B cell (primary cell): ENCODE measurements around the gene LIPN. TPM values are rescaled to one million over a fixed set of nuclear protein-coding genes. Genes with fewer than 3 reads are reported as not detected.

Source experiments
- ATAC-seq: fragments of 200-7000 bp; cut with Tn5 transposase; one replicate; pipeline ENCODE4 v1.10.0; 2021; ENCODE audit warnings: low read depth, mild to moderate bottlenecking, moderate number of reproducible peaks, moderate library complexity
- CTCF ChIA-PET: fragments of 350-600 bp; sonication (Branson Sonifier 250); formaldehyde crosslinking; loops from one replicate; lab custom pipeline; 2021; ENCODE audit warnings: antibody characterized with exemption, inconsistent platforms; lab: Charles Lee
- POLR2A ChIA-PET: fragments of 350-600 bp; sonication (Branson Sonifier 250); formaldehyde crosslinking; loops from one replicate; lab custom pipeline; 2021; ENCODE audit warnings: antibody characterized with exemption; lab: Charles Lee
- DNase-seq: peaks from one replicate; pipeline ENCODE4 v3.0.0; 2013
- H2AFZ ChIP-seq: 2 replicates; pipeline ENCODE4 v1.6.1; 2012; ENCODE audit warnings: mild to moderate bottlenecking, low read depth, low read length; ENCODE audit not compliant: insufficient read depth, poor library complexity, severe bottlenecking
- H3K27ac ChIP-seq, 2 donors: 1 replicate in 1 of 2; 2 replicates in 1 of 2; pipeline ENCODE4 v1.5.1; 2012 to 2013; ENCODE audit warnings: low read length in 2 of 2, mild to moderate bottlenecking in 2 of 2, moderate library complexity in 1 of 2
- H3K27me3 ChIP-seq, 4 experiments: fragments of 200-600 bp in 1 of 4; sonication (generic) in 1 of 4; replicated peaks in 1 of 4; 1 replicate in 2 of 4; 2 replicates in 2 of 4; pipeline versions ENCODE4 v1.6.1 to v1.7.0; 2013 to 2016; ENCODE audit warnings: low read length in 3 of 4, mild to moderate bottlenecking in 2 of 4, mixed read lengths in 1 of 4, moderate library complexity in 1 of 4; ENCODE audit not compliant: insufficient read depth in 4 of 4, control insufficient read depth in 3 of 4; ENCODE audit errors: control extremely low read depth in 1 of 4
- H3K36me3 ChIP-seq, 2 experiments: replicated peaks in 1 of 2; 1 replicate in 1 of 2; 2 replicates in 1 of 2; pipeline versions ENCODE4 v1.6.1 to v1.7.1; 2013; ENCODE audit warnings: low read length in 1 of 2; ENCODE audit not compliant: insufficient read depth in 2 of 2, control insufficient read depth in 1 of 2; ENCODE audit errors: control extremely low read depth in 1 of 2, extremely low read depth in 1 of 2
- H3K4me1 ChIP-seq, 2 donors: fragments of 200-600 bp in 1 of 2; sonication (generic) in 1 of 2; 1 replicate in 1 of 2; 2 replicates in 1 of 2; pipeline versions ENCODE4 v1.5.1 to v1.6.1; 2013 to 2017; ENCODE audit warnings: low read length in 2 of 2; ENCODE audit not compliant: control insufficient read depth in 2 of 2, insufficient read depth in 2 of 2
- H3K4me2 ChIP-seq: replicated peaks from 2 replicates; pipeline ENCODE3; 2012; ENCODE audit warnings: mild to moderate bottlenecking, low read depth, low read length; ENCODE audit not compliant: poor library complexity, severe bottlenecking
- H3K4me3 ChIP-seq, 5 experiments: fragments of 200-600 bp in 1 of 5; sonication (generic) in 1 of 5; 1 replicate in 3 of 5; 2 replicates in 2 of 5; pipeline versions ENCODE4 v1.5.1 to v1.7.0; 2011 to 2016; ENCODE audit warnings: low read length in 4 of 5, mild to moderate bottlenecking in 4 of 5, low read depth in 2 of 5, control low read depth in 1 of 5, moderate library complexity in 1 of 5; ENCODE audit not compliant: insufficient read depth in 1 of 5; ENCODE audit errors: control extremely low read depth in 1 of 5, extremely low read depth in 1 of 5
- H3K79me2 ChIP-seq: fragments of 200-600 bp; sonication (generic); one replicate; pipeline ENCODE4 v1.6.0; 2016; ENCODE audit warnings: low read length; ENCODE audit not compliant: control insufficient read depth, insufficient read depth
- H3K9ac ChIP-seq: fragments of 200-600 bp; sonication (generic); 2 replicates; pipeline ENCODE4 v1.6.1; 2017; ENCODE audit warnings: mild to moderate bottlenecking, low read length, moderate library complexity
- H3K9me3 ChIP-seq, 3 donors: one replicate each; pipeline versions ENCODE4 v1.6.1 to v1.7.1; 2013; ENCODE audit warnings: low read length in 2 of 3; ENCODE audit not compliant: control insufficient read depth in 2 of 3, insufficient read depth in 1 of 3; ENCODE audit errors: control extremely low read depth in 1 of 3
- H4K20me1 ChIP-seq: 2 replicates; pipeline ENCODE4 v1.6.0; 2012; ENCODE audit warnings: mild to moderate bottlenecking, low read length; ENCODE audit not compliant: insufficient read depth, control insufficient read depth, poor library complexity, severe bottlenecking
- H3K27ac Mint-ChIP-seq: one replicate; pipeline ENCODE4 v1.8.0; 2021; ENCODE audit warnings: mixed read lengths
- H3K27me3 Mint-ChIP-seq: one replicate; pipeline ENCODE4 v1.8.0; 2021; ENCODE audit warnings: mixed read lengths
- H3K4me1 Mint-ChIP-seq: one replicate; pipeline ENCODE4 v1.8.0; 2021; ENCODE audit warnings: mixed read lengths
- H3K4me3 Mint-ChIP-seq: one replicate; pipeline ENCODE4 v1.8.0; 2021; ENCODE audit warnings: mixed read lengths
- H3K9me3 Mint-ChIP-seq: one replicate; pipeline ENCODE4 v1.8.0; 2022; ENCODE audit warnings: mixed read lengths; ENCODE audit not compliant: insufficient read depth
- EZH2 ChIP-seq: IDR thresholded peaks from 2 replicates; pipeline ENCODE4 v1.6.1; 2012; ENCODE audit warnings: borderline replicate concordance, low read depth, mild to moderate bottlenecking, moderate library complexity, low read length; ENCODE audit not compliant: insufficient read depth, poor library complexity, severe bottlenecking
- WGBS: methylation state at CpG from one replicate; pipeline ENCODE4 v1.1.5; 2013; ENCODE audit warnings: missing lambda C conversion rate; ENCODE audit not compliant: insufficient coverage; 5-methylcytosine and 5-hydroxymethylcytosine counted together
- intact Hi-C: fragments of 100-400 bp; cut with micrococcal nuclease; formaldehyde crosslinking; loops from one replicate; pipeline ENCODE4 v1.10.0; 2022
- polyA plus RNA-seq: library from polyadenylated mRNA; depleted of rRNA; stranded (reverse); fragments of >200 nt; gene quantifications from 2 replicates; pipeline ENCODE4 v1.2.3, GENCODE V29; 2012
- total RNA-seq, 2 donors: library from RNA; stranded (reverse); fragments of 120-200 nt in 1 of 2; gene quantifications; 1 replicate in 1 of 2; 2 replicates in 1 of 2; pipeline versions ENCODE4 v1.2.3 to v1.2.4, GENCODE V29; 2013 to 2022
- TF ChIP-seq, protein P1 (sequence below): fragments of 200-600 bp; IDR thresholded peaks from one replicate; pipeline ENCODE4 v1.8.0; 2022; ENCODE audit warnings: antibody characterized with exemption, mild to moderate bottlenecking

Gene LIPN
- total and polyA plus RNA-seq, 2 donors (not counting 1 experiment from before 2014, with no cell fraction given): 0.12 TPM; not detected in 1

DNA sequence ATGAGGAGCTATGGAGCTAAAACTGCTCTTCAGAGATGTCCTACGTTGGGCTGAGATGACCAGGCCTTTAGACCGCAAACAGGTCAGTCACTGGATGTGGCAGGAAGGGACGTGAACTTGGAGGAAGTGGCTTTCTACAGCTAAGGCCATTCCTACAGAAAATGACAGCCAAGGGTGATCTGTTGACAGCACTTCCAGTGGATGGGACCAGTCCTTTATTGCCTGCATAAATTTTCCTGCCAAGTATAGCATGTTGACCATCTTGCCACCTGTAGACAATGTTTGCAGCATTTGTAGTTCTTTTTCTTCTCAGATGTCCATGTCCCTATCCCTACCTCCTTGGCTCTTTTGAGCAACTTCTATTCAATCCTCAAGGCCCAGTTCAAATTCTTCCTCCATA is 46.1 kb downstream of the LIPN start:
- H4K20me1 ChIP-seq: no peaks in the 10 kb centered on the region
- no peak overlapping the region for H3K4me3 Mint-ChIP-seq
- 83% methylated on average over 3 of the region's 3 CpGs for WGBS
- H3K36me3 ChIP-seq: no peaks in the 10 kb centered on the region
- no peaks in the 10 kb centered on the region for H3K4me1 Mint-ChIP-seq
- ChIA-PET CTCF (no interaction called here), POLR2A (no interaction called here)
- H3K27me3 Mint-ChIP-seq: peaks cover 8% of the 10 kb centered on the region
- H3K79me2 ChIP-seq: no peaks in the 10 kb centered on the region
- H3K9me3 Mint-ChIP-seq: no peaks in the 10 kb centered on the region
- H3K27ac Mint-ChIP-seq: no peak overlapping the region
- TF ChIP-seq, protein P1, sequence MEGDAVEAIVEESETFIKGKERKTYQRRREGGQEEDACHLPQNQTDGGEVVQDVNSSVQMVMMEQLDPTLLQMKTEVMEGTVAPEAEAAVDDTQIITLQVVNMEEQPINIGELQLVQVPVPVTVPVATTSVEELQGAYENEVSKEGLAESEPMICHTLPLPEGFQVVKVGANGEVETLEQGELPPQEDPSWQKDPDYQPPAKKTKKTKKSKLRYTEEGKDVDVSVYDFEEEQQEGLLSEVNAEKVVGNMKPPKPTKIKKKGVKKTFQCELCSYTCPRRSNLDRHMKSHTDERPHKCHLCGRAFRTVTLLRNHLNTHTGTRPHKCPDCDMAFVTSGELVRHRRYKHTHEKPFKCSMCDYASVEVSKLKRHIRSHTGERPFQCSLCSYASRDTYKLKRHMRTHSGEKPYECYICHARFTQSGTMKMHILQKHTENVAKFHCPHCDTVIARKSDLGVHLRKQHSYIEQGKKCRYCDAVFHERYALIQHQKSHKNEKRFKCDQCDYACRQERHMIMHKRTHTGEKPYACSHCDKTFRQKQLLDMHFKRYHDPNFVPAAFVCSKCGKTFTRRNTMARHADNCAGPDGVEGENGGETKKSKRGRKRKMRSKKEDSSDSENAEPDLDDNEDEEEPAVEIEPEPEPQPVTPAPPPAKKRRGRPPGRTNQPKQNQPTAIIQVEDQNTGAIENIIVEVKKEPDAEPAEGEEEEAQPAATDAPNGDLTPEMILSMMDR: no peak
- TF ChIP-seq EZH2: no peak
- no peak overlapping the region for H3K9ac ChIP-seq
- intact Hi-C loops: no loop called here
- no peaks in the 10 kb centered on the region for H3K4me1 ChIP-seq
- no peak for DNase-seq
- no peaks in the 10 kb centered on the region for H3K9me3 ChIP-seq
- H3K27me3 ChIP-seq: no peaks in the 10 kb centered on the region
- no peak overlapping the region for H3K4me3 ChIP-seq
- no peak overlapping the region for H3K4me2 ChIP-seq
- no peak overlapping the region for H3K27ac ChIP-seq
- H2AFZ ChIP-seq: no peak overlapping the region
- no peak for ATAC-seq

DNA sequence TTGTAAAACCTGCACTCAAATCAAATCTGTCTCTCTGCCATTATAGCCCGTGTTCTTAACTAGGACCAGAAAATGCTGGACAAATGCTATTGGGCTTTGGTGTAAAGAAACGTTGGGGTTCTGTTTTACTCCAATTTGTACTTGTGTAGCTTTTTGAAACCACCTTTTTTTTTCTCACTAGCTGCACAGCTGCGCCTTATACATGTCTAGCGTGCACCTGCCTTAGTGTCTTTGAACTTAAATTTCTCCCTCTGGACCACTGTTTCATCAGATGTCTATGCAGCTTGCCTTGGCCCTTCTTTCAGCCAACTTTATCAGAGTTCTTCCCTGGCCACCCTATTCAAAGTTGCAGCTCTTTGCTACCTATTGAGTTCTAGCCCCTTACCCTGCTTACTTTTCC is 49.8 kb downstream of the LIPN start:
- Mint-ChIP-seq H3K27me3 (peaks cover 13% of the 10 kb centered on the region), H3K4me3 (no peak overlapping the region), H3K27ac (no peak overlapping the region), H3K4me1 (no peaks in the 10 kb centered on the region), H3K9me3 (no peaks in the 10 kb centered on the region)
- TF ChIP-seq, protein P1: no peak
- TF ChIP-seq EZH2: no peak
- no peaks in the 10 kb centered on the region for H3K4me1 ChIP-seq
- POLR2A ChIA-PET: no interaction called here
- ATAC-seq (no peak), DNase-seq (no peak)
- no peak overlapping the region for H3K4me2 ChIP-seq
- CTCF ChIA-PET: interaction anchor here (0.7 to 3.2 kb wide), 5 partner anchors 9 to 1276 kb away, joined by 3 to 15 read pairs (median 3); no protein-coding TSS in a partner anchor
- H3K9ac ChIP-seq: no peak overlapping the region
- no peaks in the 10 kb centered on the region for H3K27me3 ChIP-seq
- H2AFZ ChIP-seq: no peak overlapping the region
- H3K4me3 ChIP-seq: no peak overlapping the region
- H3K9me3 ChIP-seq: no peaks in the 10 kb centered on the region
- no peaks in the 10 kb centered on the region for H3K36me3 ChIP-seq
- WGBS: 100% methylated on average over 2 of the region's 4 CpGs
- intact Hi-C loops: loop anchor here (1.0 kb wide), 1 partner anchor 121 kb away; no protein-coding TSS in a partner anchor
- H4K20me1 ChIP-seq: no peaks in the 10 kb centered on the region
- H3K27ac ChIP-seq: no peak overlapping the region
- no peaks in the 10 kb centered on the region for H3K79me2 ChIP-seq
